Left lung (tissue), 14 donors: Measurements from ENCODE around the gene SLC39A8. TPM values are rescaled to one million over a fixed set of nuclear protein-coding genes. Genes with fewer than 3 reads are reported as not detected.

Source experiments
- ATAC-seq: fragments of 200-7000 bp; cut with Tn5 transposase; one replicate; pipeline ENCODE4 v1.9.1; 2020; ENCODE audit warnings: moderate library complexity
- DNase-seq, 4 donors: peaks; one replicate each; pipeline ENCODE4 v3.0.0-alpha.2; 2013 to 2020
- H3K27ac ChIP-seq, 2 donors: fragments of 200-600 bp; sonication (generic) in 1 of 2; one replicate each; pipeline versions ENCODE4 v1.5.0 to v1.8.0; 2020 to 2021
- H3K27me3 ChIP-seq, 2 donors: fragments of 200-600 bp; sonication (generic) in 1 of 2; one replicate each; pipeline versions ENCODE4 v1.5.0 to v1.8.0; 2020 to 2021
- H3K36me3 ChIP-seq, 2 donors: fragments of 200-600 bp; sonication (generic) in 1 of 2; one replicate each; pipeline versions ENCODE4 v1.5.0 to v1.8.0; 2020 to 2021
- H3K4me1 ChIP-seq, 2 donors: fragments of 200-600 bp; one replicate each; pipeline ENCODE4 v1.8.0; 2021
- H3K4me3 ChIP-seq, 2 donors: fragments of 200-600 bp; sonication (generic) in 1 of 2; one replicate each; pipeline versions ENCODE4 v1.5.0 to v1.8.0; 2020 to 2021; ENCODE audit warnings: mild to moderate bottlenecking in 1 of 2
- H3K9me3 ChIP-seq, 2 donors: fragments of 200-600 bp; sonication (generic) in 1 of 2; one replicate each; pipeline versions ENCODE4 v1.5.0 to v1.8.0; 2020 to 2021
- CTCF ChIP-seq, 2 donors: fragments of 200-600 bp; sonication (generic) in 1 of 2; IDR thresholded peaks; one replicate each; pipeline versions ENCODE4 v1.5.0 to v1.8.0; 2021; ENCODE audit warnings: antibody characterized with exemption in 2 of 2
- intact Hi-C, 2 donors: fragments of 100-400 bp; cut with DNase I; formaldehyde crosslinking; loops; one replicate each; pipeline versions ENCODE4 v1.11.2 to v1.14.2; 2022
- long read RNA-seq, 12 donors: library from polyadenylated mRNA in 2 of 12; unstranded in 2 of 12; transcript quantifications; one replicate each; pipeline ENCODE4 v2.0.0 and lab custom pipeline, GENCODE V29; 2019 to 2026
- polyA plus RNA-seq, 6 donors: library from polyadenylated mRNA; unstranded; fragments of 120-200 nt; gene quantifications; one replicate each; pipeline ENCODE4 v1.2.1, GENCODE V29; 2013; ENCODE audit not compliant: insufficient read length in 6 of 6
- total RNA-seq, 2 donors: library from RNA; stranded (reverse); fragmentation: NEBNext Ultra II Directional; extraction: Animal tissue kit (Norgen Biotek cat#: 25700); gene quantifications; one replicate each; pipeline ENCODE4 v1.2.1, GENCODE V29; 2021
- donor health status: DM: no; HTN: yes; CAD: no.
- donor health status: DM: no; HTN: no; CAD: no.

The SLC39A8 gene
- 100 to 1,000 TPM; 295 to 318 TPM for total RNA-seq
- 1 to 10 TPM; 4.5 to 9.5 (median 6.5) TPM for polyA plus RNA-seq
- long read RNA-seq, donor 1, partial matches to known transcripts, result 0 of 2 reads
- long read RNA-seq, donor 1, other reads (novel, unspliced or antisense), result 0 of 2 reads
- long read RNA-seq, donor 2, partial matches to known transcripts, result 0 of 2 reads
- long read RNA-seq, donor 2, other reads (novel, unspliced or antisense), result 0 of 2 reads
- long read RNA-seq, donor 3, partial matches to known transcripts, result 0 of 2 reads
- long read RNA-seq, donor 3, other reads (novel, unspliced or antisense), result 0 of 2 reads
- long read RNA-seq, donor 4, transcript SLC39A8-201 (9 exons, 3,144 nt), result major isoform, 34 of 76 reads
- long read RNA-seq, donor 4, partial matches to known transcripts, result 15 of 76 reads
- long read RNA-seq, donor 4, other reads (novel, unspliced or antisense), result 23 of 76 reads
- long read RNA-seq, donor 5, partial matches to known transcripts, result 0 of 2 reads
- long read RNA-seq, donor 5, other reads (novel, unspliced or antisense), result 0 of 2 reads
- long read RNA-seq, donor 6, result 0 reads
- long read RNA-seq, donor 7, partial matches to known transcripts, result 0 of 1 reads
- long read RNA-seq, donor 7, other reads (novel, unspliced or antisense), result 0 of 1 reads
- long read RNA-seq, donor 8, partial matches to known transcripts, result 0 of 1 reads
- long read RNA-seq, donor 8, other reads (novel, unspliced or antisense), result 0 of 1 reads
- long read RNA-seq, donor 9, result 0 reads
- long read RNA-seq, donor 10, transcript SLC39A8-201 (9 exons, 3,144 nt), result major isoform, 29 of 61 reads
- long read RNA-seq, donor 10, transcript SLC39A8-202 (8 exons, 3,238 nt), result minor isoform, 7 of 61 reads
- long read RNA-seq, donor 10, partial matches to known transcripts, result 19 of 61 reads
- long read RNA-seq, donor 10, other reads (novel, unspliced or antisense), result 6 of 61 reads
- long read RNA-seq, donor 11, partial matches to known transcripts, result 0 of 4 reads
- long read RNA-seq, donor 11, other reads (novel, unspliced or antisense), result 0 of 4 reads
- long read RNA-seq, donor 12, partial matches to known transcripts, result 0 of 1 reads
- long read RNA-seq, donor 12, other reads (novel, unspliced or antisense), result 0 of 1 reads

- Histone ChIP-seq H3K4me1 (peaks cover 8 to 32% of the 10 kb centered on the region in 2 donors), H3K27ac (peak within 1 kb of the TSS; percentile 88 to 90), H3K4me3 (peak within 1 kb of the TSS; percentile 68 to 69), H3K27me3 (no peaks in the 10 kb centered on the region), H3K36me3 (no peaks in the 10 kb centered on the region), H3K9me3 (no peaks in the 10 kb centered on the region)
- intact Hi-C loops, result no loop called here
- DNase-seq (peak; percentile 66 to 98 (median 89)), ATAC-seq (peak; percentile 94)
- TF ChIP-seq CTCF (IDR thresholded peaks at IDR 0.05), result peak; percentile 76 to 87
Observed at GRCh38 chr4:102344954-102345794, at the start of gene SLC39A8. TSS of gene SLC39A8 (minus strand) at chr4:102345482. CDS start at chr4:102344662, 820 bp downstream.

- Histone ChIP-seq H3K27ac (no peak overlapping the region), H3K4me1 (peaks cover 0 to 9% of the 10 kb centered on the region in 2 donors), H3K4me3 (no peak overlapping the region), H3K9me3 (no peaks in the 10 kb centered on the region), H3K27me3 (no peaks in the 10 kb centered on the region), H3K36me3 (no peaks in the 10 kb centered on the region)
- TF ChIP-seq CTCF (IDR thresholded peaks at IDR 0.05), result no peak
- no peak for ATAC-seq
- intact Hi-C loops, result no loop called here
- DNase-seq, result no peak
Observed at GRCh38 chr4:102392033-102392744, 46.9 kb upstream of the SLC39A8 start.

GRCh38 chr4:102390438-102390837 is 45.2 kb upstream of the SLC39A8 start:
- Histone ChIP-seq H3K36me3 (no peaks in the 10 kb centered on the region), H3K27ac (peak overlapping the region in 1 of 2 donors; percentile 80), H3K9me3 (no peaks in the 10 kb centered on the region), H3K4me1 (peaks cover 0 to 6% of the 10 kb centered on the region in 2 donors), H3K4me3 (no peak overlapping the region), H3K27me3 (no peaks in the 10 kb centered on the region)
- TF ChIP-seq CTCF (IDR thresholded peaks at IDR 0.05), result no peak
- intact Hi-C loops, result no loop called here
- DNase-seq (no peak), ATAC-seq (peak; percentile 61)

- peaks cover 0 to 6% of the 10 kb centered on the region in 2 donors for H3K4me1 ChIP-seq
- H3K27ac ChIP-seq, result no peak overlapping the region
- intact Hi-C loops, result no loop called here
- no peaks in the 10 kb centered on the region for H3K9me3 ChIP-seq
- TF ChIP-seq CTCF (IDR thresholded peaks at IDR 0.05), result no peak
- ATAC-seq (no peak), DNase-seq (no peak)
- no peaks in the 10 kb centered on the region for H3K36me3 ChIP-seq
- H3K4me3 ChIP-seq, result no peak overlapping the region
- H3K27me3 ChIP-seq, result no peaks in the 10 kb centered on the region
Observed at GRCh38 chr4:102388611-102389010, 43.3 kb upstream of the SLC39A8 start.
